Thoracic aorta (tissue), 2 donors: ENCODE results near the gene RSBN1L. TPM values are rescaled to one million over a fixed set of nuclear protein-coding genes. Genes with fewer than 3 reads are reported as not detected.
"Not testable (repeated sequence)": the region's sequence is repeated elsewhere in the genome, so short reads cannot be mapped to it uniquely, and the experiment has no call there.

Experiments
- ATAC-seq: fragments of 150-250 bp; one replicate; pipeline ENCODE4 v1.8.0; 2017; ENCODE audit warnings: low read depth; ENCODE audit not compliant: insufficient number of reproducible peaks, low FRiP score
- DNase-seq: peaks from one replicate; pipeline ENCODE4 v3.0.0-alpha.2; 2020; ENCODE audit warnings: low spot score
- H3K27ac ChIP-seq, 2 donors: fragments of 200-600 bp; sonication (generic); 1 replicate in 1 of 2; 2 replicates in 1 of 2; pipeline ENCODE4 v1.5.1; 2016; ENCODE audit warnings: mild to moderate bottlenecking in 2 of 2, moderate library complexity in 2 of 2
- H3K27me3 ChIP-seq: fragments of 200-600 bp; sonication (generic); replicated peaks from 2 replicates; pipeline ENCODE4 v1.6.0; 2016; ENCODE audit warnings: mild to moderate bottlenecking; ENCODE audit not compliant: insufficient read depth
- H3K36me3 ChIP-seq: fragments of 200-600 bp; sonication (generic); one replicate; pipeline ENCODE4 v1.5.1; 2016
- H3K4me1 ChIP-seq, 2 donors: fragments of 200-600 bp; sonication (generic); 1 replicate in 1 of 2; 2 replicates in 1 of 2; pipeline versions ENCODE4 v1.5.1 to v1.6.0; 2016; ENCODE audit warnings: low read depth in 2 of 2, mild to moderate bottlenecking in 1 of 2; ENCODE audit not compliant: control insufficient read depth in 1 of 2
- H3K4me3 ChIP-seq: fragments of 200-600 bp; sonication (generic); 2 replicates; pipeline ENCODE4 v1.5.1; 2016; ENCODE audit warnings: mild to moderate bottlenecking
- H3K9me3 ChIP-seq: fragments of 200-600 bp; sonication (generic); 2 replicates; pipeline ENCODE4 v1.5.1; 2016
- CTCF ChIP-seq: fragments of 200-600 bp; sonication (generic); IDR thresholded peaks from one replicate; pipeline ENCODE4 v1.5.1; 2019; ENCODE audit warnings: antibody characterized with exemption
- total RNA-seq, 2 donors: library from RNA; depleted of rRNA; stranded (reverse); fragments of >200 nt; gene quantifications; one replicate each; pipeline versions ENCODE4 v1.1.0 to v1.2.3, GENCODE V29; 2016

Gene RSBN1L
- 10 to 100 TPM; 14.8 to 27.7 TPM for total RNA-seq

- H3K27ac ChIP-seq = peak within 1 kb of the TSS; percentile 95 to 96
- peak; percentile 97 for ATAC-seq
- no peaks in the 10 kb centered on the region for H3K9me3 ChIP-seq
- TF ChIP-seq CTCF = peak; percentile 55
- peaks cover 22 to 40% of the 10 kb centered on the region in 2 donors for H3K4me1 ChIP-seq
- peak; percentile 95 for DNase-seq
- no peaks in the 10 kb centered on the region for H3K27me3 ChIP-seq
- no peaks in the 10 kb centered on the region for H3K36me3 ChIP-seq
- peak within 1 kb of the TSS; percentile 86 for H3K4me3 ChIP-seq
These were observed at the start of gene RSBN1L for GRCh38 chr7:77696057-77696642. Gene RSBN1L (plus strand): TSS chr7:77696459. CDS start chr7:77696470, 11 bp downstream.

GRCh38 chr7:77648742-77649338 lies 47.4 kb upstream of the RSBN1L start:
- Histone ChIP-seq H3K27me3 (no peaks in the 10 kb centered on the region), H3K4me1 (peaks cover 3 to 7% of the 10 kb centered on the region in 2 donors), H3K9me3 (no peaks in the 10 kb centered on the region), H3K27ac (no peak overlapping the region), H3K4me3 (no peak overlapping the region), H3K36me3 (peaks cover 7% of the 10 kb centered on the region)
- DNase-seq (no peak), ATAC-seq (no peak)
- TF ChIP-seq CTCF = no peak

- Histone ChIP-seq H3K4me3 (no peak overlapping the region), H3K9me3 (no peaks in the 10 kb centered on the region), H3K4me1 (peaks cover 3 to 7% of the 10 kb centered on the region in 2 donors), H3K27ac (no peak overlapping the region), H3K36me3 (peaks cover 5% of the 10 kb centered on the region), H3K27me3 (no peaks in the 10 kb centered on the region)
- no peak for DNase-seq
- no peak for ATAC-seq
- no peak for TF ChIP-seq CTCF
These were observed 46.4 kb upstream of the RSBN1L start for GRCh38 chr7:77649716-77650349.

GRCh38 chr7:77651575-77652162 lies 44.6 kb upstream of the RSBN1L start:
- Histone ChIP-seq H3K27me3 (no peaks in the 10 kb centered on the region), H3K9me3 (no peaks in the 10 kb centered on the region), H3K4me3 (no peak overlapping the region), H3K36me3 (no peaks in the 10 kb centered on the region), H3K27ac (no peak overlapping the region), H3K4me1 (peaks cover 3 to 7% of the 10 kb centered on the region in 2 donors)
- ATAC-seq (no peak), DNase-seq (no peak)
- peak; percentile 66 for TF ChIP-seq CTCF

GRCh38 chr7:77652826-77653225 lies 43.4 kb upstream of the RSBN1L start:
- H3K36me3 ChIP-seq = not testable (repeated sequence)

More at GRCh38 chr7:77652826-77653225, 43.4 kb upstream of the RSBN1L start:
- not testable (repeated sequence) for H3K27me3 ChIP-seq, H3K4me3 ChIP-seq, H3K9me3 ChIP-seq, ATAC-seq, H3K27ac ChIP-seq, H3K4me1 ChIP-seq, DNase-seq
